ENCODE measurements around the gene SPTAN1.

The SPTAN1 gene

DNA sequence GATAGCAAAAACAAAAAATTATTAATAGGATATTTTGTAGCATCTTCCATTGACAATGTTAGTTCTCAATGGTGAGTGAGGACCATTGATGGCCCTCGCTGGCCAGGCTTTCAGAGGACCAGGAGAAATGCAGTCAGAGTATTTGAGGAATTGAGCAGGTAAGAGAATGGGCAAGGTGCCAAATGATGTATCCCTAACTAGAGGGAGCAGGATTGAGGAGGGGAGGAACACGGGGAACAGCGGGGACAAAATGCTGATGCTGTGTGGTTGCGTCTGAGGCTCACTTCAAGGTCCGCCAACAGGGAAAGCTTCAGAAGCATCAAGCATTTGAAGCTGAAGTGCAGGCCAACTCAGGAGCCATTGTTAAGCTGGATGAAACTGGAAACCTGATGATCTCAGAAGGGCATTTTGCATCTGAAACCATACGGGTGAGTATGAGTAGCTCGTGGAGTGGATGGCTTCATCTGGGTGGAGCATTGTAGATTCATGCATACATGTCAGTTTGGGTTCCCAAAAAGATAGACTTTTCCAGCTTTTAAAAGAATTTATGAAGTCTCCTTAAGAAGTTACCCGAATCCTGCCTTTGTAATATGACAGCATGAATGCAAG lies 16.2 kb downstream of the SPTAN1 start:
- Histone ChIP-seq H4K20me1 (ENCODE audit: insufficient read depth, low read length) (no peaks in the 10 kb centered on the region), H3K27ac (ENCODE audit: low read length) (no peak overlapping the region), H3K9me3 (replicated peaks; ENCODE audit: insufficient read depth, low read length) (no peaks in the 10 kb centered on the region), H3K9ac (ENCODE audit: low read length) (no peak overlapping the region), H3K9me2 (replicated peaks; ENCODE audit: insufficient read depth, low read length) (no peaks in the 10 kb centered on the region), H3K79me2 (ENCODE audit: low read length) (peaks cover 19% of the 10 kb centered on the region; the same call in 1 of the 2 replicates), H3K36me3 (replicated peaks; ENCODE audit: insufficient read depth, low read length) (no peaks in the 10 kb centered on the region), H3K27me3 (replicated peaks; ENCODE audit: insufficient read depth, low read length) (no peaks in the 10 kb centered on the region), H3K4me3 (ENCODE audit: low read length) (no peak overlapping the region), H2AFZ (ENCODE audit: low read length) (no peak overlapping the region), H3F3A (ENCODE audit: insufficient read depth, low read length) (no peaks in the 10 kb centered on the region; the same call in 1 of the 2 replicates), H3K4me2 (ENCODE audit: low read depth, low read length) (no peak overlapping the region), H3K4me1 (ENCODE audit: low read length) (no peaks in the 10 kb centered on the region)
- no peak for TF ChIP-seq EZH2 (optimal IDR thresholded peaks at IDR 0.05; ENCODE audit: low read depth, low read length)
- TF ChIP-seq EZH2phosphoT487 (IDR thresholded peaks at IDR 0.05; ENCODE audit: low read length): no peak
- TF ChIP-seq CTCF (IDR thresholded peaks at IDR 0.05; ENCODE audit: low read length): no peak
- DNase-seq: no peak

DNA sequence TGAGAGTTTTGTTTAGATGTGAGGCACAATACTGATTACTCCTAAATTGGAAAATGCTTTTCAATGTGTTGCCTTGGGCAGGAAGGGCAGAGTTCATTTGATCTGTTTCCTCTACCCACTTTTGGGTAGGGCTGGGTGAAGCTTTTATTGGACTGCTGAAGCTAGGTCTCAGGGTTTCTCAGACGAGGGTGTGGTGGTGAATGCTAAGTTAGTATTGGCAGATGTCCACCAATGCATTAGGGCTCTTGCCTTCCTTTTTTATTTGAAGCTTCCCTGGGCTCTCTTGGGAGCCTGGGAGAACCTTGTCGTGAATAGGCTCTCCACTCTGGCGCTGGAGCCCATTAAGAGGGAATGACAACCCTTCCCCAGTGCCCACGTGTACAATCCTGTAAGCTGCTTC lies 23.1 kb downstream of the SPTAN1 start:
- H3K4me3 ChIP-seq (ENCODE audit: low read length): no peak overlapping the region
- no peak overlapping the region for H3K27ac ChIP-seq (ENCODE audit: low read length)
- H2AFZ ChIP-seq (ENCODE audit: low read length): no peak overlapping the region
- no peak for TF ChIP-seq EZH2phosphoT487 (IDR thresholded peaks at IDR 0.05; ENCODE audit: low read length)
- no peak for TF ChIP-seq EZH2 (optimal IDR thresholded peaks at IDR 0.05; ENCODE audit: low read depth, low read length)
- TF ChIP-seq CTCF (IDR thresholded peaks at IDR 0.05; ENCODE audit: low read length): no peak
- H3K9ac ChIP-seq (ENCODE audit: low read length): no peak overlapping the region
- H3K4me1 ChIP-seq (ENCODE audit: low read length): no peaks in the 10 kb centered on the region
- H3K79me2 ChIP-seq (ENCODE audit: low read length): no peaks in the 10 kb centered on the region
- H3K36me3 ChIP-seq (replicated peaks; ENCODE audit: insufficient read depth, low read length): peaks cover 19% of the 10 kb centered on the region
- no peak overlapping the region for H3K4me2 ChIP-seq (ENCODE audit: low read depth, low read length)
- H3K27me3 ChIP-seq (replicated peaks; ENCODE audit: insufficient read depth, low read length): no peaks in the 10 kb centered on the region
- H3K9me2 ChIP-seq (replicated peaks; ENCODE audit: insufficient read depth, low read length): no peaks in the 10 kb centered on the region
- H3F3A ChIP-seq (ENCODE audit: insufficient read depth, low read length): no peaks in the 10 kb centered on the region
- DNase-seq: no peak
- no peaks in the 10 kb centered on the region for H4K20me1 ChIP-seq (ENCODE audit: insufficient read depth, low read length)
- no peaks in the 10 kb centered on the region for H3K9me3 ChIP-seq (replicated peaks; ENCODE audit: insufficient read depth, low read length)

- Histone ChIP-seq H4K20me1 (ENCODE audit: insufficient read depth, low read length) (no peaks in the 10 kb centered on the region), H3K4me2 (ENCODE audit: low read depth, low read length) (no peak overlapping the region), H3K4me3 (ENCODE audit: low read length) (no peak overlapping the region), H2AFZ (ENCODE audit: low read length) (no peak overlapping the region), H3K9ac (ENCODE audit: low read length) (no peak overlapping the region), H3K4me1 (ENCODE audit: low read length) (no peaks in the 10 kb centered on the region), H3K79me2 (ENCODE audit: low read length) (no peaks in the 10 kb centered on the region), H3K9me3 (replicated peaks; ENCODE audit: insufficient read depth, low read length) (no peaks in the 10 kb centered on the region), H3F3A (ENCODE audit: insufficient read depth, low read length) (no peaks in the 10 kb centered on the region), H3K36me3 (replicated peaks; ENCODE audit: insufficient read depth, low read length) (peaks cover 20% of the 10 kb centered on the region), H3K27me3 (replicated peaks; ENCODE audit: insufficient read depth, low read length) (no peaks in the 10 kb centered on the region), H3K9me2 (replicated peaks; ENCODE audit: insufficient read depth, low read length) (no peaks in the 10 kb centered on the region), H3K27ac (ENCODE audit: low read length) (no peak overlapping the region)
- TF ChIP-seq EZH2 (optimal IDR thresholded peaks at IDR 0.05; ENCODE audit: low read depth, low read length) (no peak), EZH2phosphoT487 (IDR thresholded peaks at IDR 0.05; ENCODE audit: low read length) (no peak), CTCF (IDR thresholded peaks at IDR 0.05; ENCODE audit: low read length) (no peak)
- DNase-seq: no peak
Observed at GRCh38 chr9:128575916-128576315, 23.5 kb downstream of the SPTAN1 start.
